Fibroblast of villous mesenchyme (primary cell): ENCODE results near the gene STIL. TPM values are rescaled to one million over a fixed set of nuclear protein-coding genes. Genes with fewer than 3 reads are reported as not detected.

Experiments used
- DNase-seq: peaks from one replicate; pipeline ENCODE4 v3.0.0-alpha.2; 2010; ENCODE audit warnings: low read depth
- H3K4me3 ChIP-seq: 2 replicates; pipeline ENCODE4 v1.5.1; 2011; ENCODE audit warnings: low read depth, mild to moderate bottlenecking, low read length
- CTCF ChIP-seq: IDR thresholded peaks from 2 replicates; pipeline ENCODE4 v1.5.1; 2012; ENCODE audit warnings: low read depth, mild to moderate bottlenecking, low read length; ENCODE audit not compliant: insufficient read depth
- total RNA-seq: library from RNA; depleted of rRNA; stranded (reverse); fragments of >200 nt; gene quantifications from 2 replicates; pipeline ENCODE4 v1.2.3, GENCODE V29; 2012

Gene STIL
- total RNA-seq, 1 donor: 21.2 TPM

GRCh38 chr1:47201179-47201578, 112.8 kb downstream of the STIL start:
- DNase-seq: no peak
- TF ChIP-seq CTCF: no peak
- H3K4me3 ChIP-seq: no peak overlapping the region

Other genes starting within 250 kb of the STIL start
- not detected in 2 replicates for gene CYP4Z1, start 246.9 kb downstream of the STIL start, total RNA-seq
- gene CYP4A22, start 176.7 kb downstream of the STIL start, total RNA-seq: not detected in 2 replicates
- 0.43 TPM in 1 of 2 replicates, not detected in the other for gene PDZK1IP1, start 124.1 kb downstream of the STIL start, total RNA-seq
- 0.32 TPM in 1 of 2 replicates, not detected in the other for gene TAL1, start 81.9 kb downstream of the STIL start, total RNA-seq
- gene CMPK1, start 19.6 kb upstream of the STIL start, total RNA-seq: 78.0 and 120 TPM in 2 replicates
- not detected in 2 replicates for gene FOXE3, start 102.1 kb upstream of the STIL start, total RNA-seq
- under 0.01 and 0.32 TPM in 2 replicates for gene FOXD2, start 123.9 kb upstream of the STIL start, total RNA-seq